Uterus (tissue), 2 donors: Measurements from ENCODE around the gene PLEKHA4.

ENCODE experiments used
- CTCF ChIP-seq, 4 experiments: fragments of 200-600 bp in 2 of 4; fragments of 450-650 bp in 2 of 4; sonication (generic) in 2 of 4; IDR thresholded peaks; one replicate each; pipeline ENCODE4 v1.5.1; 2016 to 2019; ENCODE audit warnings: antibody characterized with exemption in 4 of 4, mild to moderate bottlenecking in 2 of 4, moderate library complexity in 1 of 4
- POLR2A ChIP-seq, 2 donors: fragments of 450-650 bp; IDR thresholded peaks; one replicate each; pipeline ENCODE4 v1.6.1; 2016; ENCODE audit warnings: antibody characterized with exemption in 2 of 2, mild to moderate bottlenecking in 1 of 2, moderate library complexity in 1 of 2

GRCh38 chr19:48845384-48845783, 23.0 kb downstream of the PLEKHA4 start:
- no peak for TF ChIP-seq CTCF (IDR thresholded peaks at IDR 0.05)
- no peak for TF ChIP-seq POLR2A (IDR thresholded peaks at IDR 0.05)
